Fibroblast of skin of left quadriceps (primary cell): ENCODE data around the gene PGBD1.
"Not testable (repeated sequence)": the region's sequence is repeated elsewhere in the genome, so short reads cannot be mapped to it uniquely, and the experiment has no call there.

Experiments used
- DNase-seq, 2 experiments: peaks; one replicate each; pipeline ENCODE4 v3.0.0-alpha.2; 2013; ENCODE audit warnings: low read depth in 2 of 2

Gene PGBD1

GRCh38 chr6:28267695-28268059, 13.7 kb upstream of the PGBD1 start:
- no peak for DNase-seq

- peak; percentile 53 for DNase-seq
Measured at GRCh38 chr6:28269492-28269891, 11.9 kb upstream of the PGBD1 start.

DNA sequence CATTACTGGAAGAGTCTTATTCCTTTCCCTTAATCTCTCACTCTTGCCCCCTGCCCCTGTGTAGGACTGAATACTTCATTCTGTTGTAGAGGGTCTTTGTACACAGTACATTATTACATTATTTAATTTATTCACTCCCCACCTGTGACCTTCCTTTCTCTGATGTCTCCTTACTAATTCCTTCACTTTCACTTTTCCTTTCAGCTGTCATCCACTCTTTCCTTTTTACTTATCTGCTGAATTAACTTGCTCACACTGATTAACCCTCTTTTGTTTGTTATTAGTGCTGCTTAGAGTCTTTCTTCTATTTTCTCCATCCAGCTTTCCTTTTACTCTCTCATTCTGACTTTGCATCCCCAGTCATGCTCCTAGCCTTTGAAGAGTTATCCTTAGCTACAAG, 6.5 kb upstream of the PGBD1 start:
- DNase-seq, result no peak

- DNase-seq, result no peak
Measured at GRCh38 chr6:28277746-28278145, 3.6 kb upstream of the PGBD1 start.

DNA sequence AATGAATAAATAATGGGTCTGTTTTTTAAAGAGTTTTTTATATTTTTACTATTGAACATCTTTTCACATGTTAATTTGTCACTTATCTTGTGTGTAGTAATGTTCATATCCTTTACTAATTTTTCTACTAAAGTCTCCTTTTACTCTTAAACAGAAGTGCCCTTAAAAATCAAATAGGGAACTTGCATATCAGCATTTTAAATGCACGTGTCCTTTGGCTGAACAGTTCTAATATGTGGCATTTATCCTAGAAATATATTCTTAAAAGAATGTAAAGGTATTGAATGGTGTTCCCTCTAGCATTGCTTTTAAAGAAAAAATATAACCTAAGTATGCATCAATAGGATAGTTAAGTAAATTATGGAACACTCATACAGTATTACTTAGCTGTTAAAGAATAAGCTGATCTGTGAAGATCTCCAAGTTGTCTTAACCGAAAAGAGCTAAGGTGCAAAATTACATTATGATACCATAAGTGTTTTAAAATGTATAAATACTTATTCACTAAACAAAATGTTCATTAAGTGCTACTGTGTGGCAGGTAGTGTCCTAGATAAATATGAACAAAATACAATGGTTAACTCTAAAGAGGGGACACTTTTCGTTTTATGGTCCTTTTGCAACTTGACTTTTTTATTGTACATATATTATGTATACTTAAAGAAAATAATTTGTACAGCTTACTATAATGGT, 631 bp upstream of the PGBD1 start:
- no peak for DNase-seq

GRCh38 chr6:28282926-28283325, 1.6 kb downstream of the PGBD1 start:
- DNase-seq, result no peak

GRCh38 chr6:28291573-28291972, 10.2 kb downstream of the PGBD1 start:
- no peak for DNase-seq

DNA sequence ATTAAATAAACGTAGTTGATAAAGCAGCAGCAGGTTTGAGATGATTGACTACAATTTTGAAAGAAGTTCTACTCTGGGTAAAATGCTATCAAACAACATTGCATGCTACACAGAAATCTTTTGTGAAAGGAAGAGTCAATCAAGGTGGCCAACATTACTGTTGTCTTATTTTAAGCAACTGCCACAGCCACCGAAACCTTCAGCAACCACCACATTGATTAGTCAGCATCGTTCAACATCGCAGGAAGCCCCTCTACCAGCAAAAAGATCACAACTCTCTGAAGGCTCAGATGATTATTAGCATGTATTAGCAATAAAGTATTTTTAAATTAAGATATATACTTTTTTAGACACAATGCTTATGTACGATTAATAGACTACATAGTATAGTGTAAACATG, 14.0 kb downstream of the PGBD1 start:
- DNase-seq, result no peak

DNA sequence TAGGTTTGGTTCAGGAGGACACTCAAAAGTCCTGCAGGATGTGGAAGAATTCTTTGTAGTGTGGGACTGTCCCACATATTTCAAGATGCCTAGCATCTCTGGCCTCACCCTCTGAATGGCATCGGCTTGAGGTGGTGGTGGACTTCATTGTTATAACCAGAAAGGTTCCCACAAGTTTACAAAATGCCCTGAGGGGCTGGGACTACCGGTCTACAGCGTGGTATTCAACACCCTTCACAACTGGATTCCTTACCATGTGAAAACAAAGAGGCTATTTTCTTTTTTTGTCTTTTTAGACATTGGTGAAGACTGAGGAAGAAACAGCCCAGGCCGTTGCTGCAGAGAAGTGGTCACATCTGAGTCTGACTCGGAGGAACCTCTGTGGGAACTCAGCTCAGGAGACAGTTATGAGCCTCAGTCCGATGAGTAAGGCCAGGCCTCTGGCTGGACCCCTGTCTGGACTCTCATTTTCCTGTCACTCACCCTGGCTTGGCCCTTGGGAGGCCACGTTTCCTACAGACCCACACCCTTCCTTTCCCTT, 15.2 kb downstream of the PGBD1 start:
- DNase-seq, result no peak

DNA sequence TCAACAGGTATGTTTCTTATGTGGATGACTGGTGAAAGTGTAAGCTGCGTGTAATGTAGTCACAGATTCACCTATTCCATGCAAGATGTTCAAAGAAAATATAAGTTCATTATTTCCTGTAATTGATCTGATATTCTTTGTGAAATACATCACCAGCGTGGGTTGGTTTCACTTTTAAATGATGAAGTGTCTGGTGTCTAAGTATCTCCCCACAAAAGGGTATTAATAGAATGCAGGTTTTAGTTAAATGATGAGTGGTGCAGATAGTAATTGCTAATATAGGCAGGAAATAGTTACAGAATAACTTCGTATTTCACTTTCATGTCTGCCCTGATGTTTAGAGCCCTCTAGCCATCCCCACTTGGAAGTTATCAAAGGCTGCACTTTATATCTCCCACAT, 22.2 kb downstream of the PGBD1 start:
- no peak for DNase-seq

DNA sequence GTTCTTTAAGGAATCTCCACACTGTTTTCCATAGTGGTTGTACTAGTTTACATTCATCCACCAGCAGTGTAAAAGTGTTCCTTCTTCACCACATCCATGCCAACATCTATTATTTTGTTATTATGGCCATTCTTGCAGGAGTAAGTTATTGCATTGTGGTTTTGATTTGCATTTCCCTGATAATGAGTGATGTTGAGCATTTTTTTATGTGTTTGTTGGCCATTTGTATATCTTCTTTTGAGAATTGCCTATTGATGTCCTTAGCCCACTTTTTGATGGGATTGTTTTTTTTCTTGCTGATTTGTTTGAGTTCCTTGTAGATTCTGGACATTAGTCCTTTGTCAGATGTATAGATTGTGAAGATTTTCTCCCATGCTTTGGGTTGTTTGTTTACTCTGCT, 25.0 kb downstream of the PGBD1 start:
- DNase-seq, result not testable (repeated sequence)

- DNase-seq, result no peak
Measured at GRCh38 chr6:28311139-28311823, 29.9 kb downstream of the PGBD1 start.

GRCh38 chr6:28312939-28313338, 31.6 kb downstream of the PGBD1 start:
- DNase-seq, result no peak

- DNase-seq, result no peak
Measured at GRCh38 chr6:28315628-28316027, 34.3 kb downstream of the PGBD1 start.

DNA sequence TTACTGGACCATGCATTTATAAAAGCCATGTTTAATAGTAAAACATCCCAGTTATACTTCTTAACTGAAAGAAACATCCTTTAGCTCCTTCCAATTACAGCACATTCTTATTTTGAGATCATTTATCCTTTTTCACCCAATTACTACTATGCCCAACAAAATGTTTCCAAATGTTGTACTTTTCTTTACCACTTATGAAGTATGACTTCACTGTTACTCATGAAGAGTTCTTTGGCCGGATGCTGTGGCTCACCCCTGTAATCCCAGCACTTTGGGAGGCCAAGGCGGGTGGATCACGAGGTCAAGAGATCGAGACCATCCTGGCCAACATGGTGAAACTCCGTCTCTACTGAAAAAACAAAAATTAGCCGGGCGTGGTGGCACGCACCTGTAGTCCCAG, 36.5 kb downstream of the PGBD1 start:
- not testable (repeated sequence) for DNase-seq

DNA sequence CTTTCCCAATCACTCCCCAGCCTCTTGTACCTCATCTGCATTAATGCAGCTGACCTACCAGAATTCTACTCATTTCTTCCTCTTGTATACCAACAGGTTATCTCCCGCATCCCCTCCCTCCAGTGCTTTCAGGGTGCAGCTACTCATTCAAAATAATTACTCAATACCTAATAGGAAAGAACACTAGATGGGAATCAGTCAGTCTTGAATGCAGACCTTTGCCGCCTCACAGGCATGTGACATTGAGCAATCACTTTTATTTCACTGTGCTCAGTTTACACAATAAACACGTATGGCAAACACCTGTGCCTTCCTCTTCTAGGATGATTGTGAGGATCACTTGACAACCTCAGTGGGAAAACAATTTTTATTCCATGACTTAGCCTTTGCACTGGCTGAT, 41.3 kb downstream of the PGBD1 start:
- no peak for DNase-seq

DNA sequence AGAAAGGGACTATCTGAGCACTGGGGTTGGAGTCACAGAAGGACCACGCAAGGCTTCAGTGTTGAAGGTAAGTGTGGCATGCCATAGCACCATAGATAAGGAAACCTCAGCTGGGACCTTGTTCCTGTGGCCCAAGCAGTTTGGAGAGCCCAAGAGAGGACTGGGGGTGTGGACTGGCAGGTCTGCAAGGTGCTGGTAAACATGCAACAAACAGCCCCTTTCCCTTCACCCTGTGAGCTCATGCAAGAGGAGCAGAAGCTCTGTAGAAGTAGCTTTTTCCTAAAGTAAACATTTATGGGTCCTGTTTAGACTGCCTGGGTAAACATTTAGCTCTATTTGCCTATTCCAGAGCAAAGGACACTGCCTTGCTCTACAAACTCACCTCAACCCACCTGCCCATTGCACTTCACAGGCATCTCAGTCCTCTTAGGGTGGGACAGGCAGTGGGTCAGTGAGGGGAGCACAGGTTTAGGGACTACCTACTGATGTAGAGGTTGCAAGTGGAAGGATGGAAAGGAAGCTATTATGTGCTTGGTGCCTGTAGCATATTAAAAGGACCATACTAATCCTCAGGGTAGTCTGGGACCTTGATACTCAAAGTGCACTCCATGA, 42.5 kb downstream of the PGBD1 start:
- no peak for DNase-seq

GRCh38 chr6:28326371-28326948, 45.1 kb downstream of the PGBD1 start:
- DNase-seq, result no peak

DNA sequence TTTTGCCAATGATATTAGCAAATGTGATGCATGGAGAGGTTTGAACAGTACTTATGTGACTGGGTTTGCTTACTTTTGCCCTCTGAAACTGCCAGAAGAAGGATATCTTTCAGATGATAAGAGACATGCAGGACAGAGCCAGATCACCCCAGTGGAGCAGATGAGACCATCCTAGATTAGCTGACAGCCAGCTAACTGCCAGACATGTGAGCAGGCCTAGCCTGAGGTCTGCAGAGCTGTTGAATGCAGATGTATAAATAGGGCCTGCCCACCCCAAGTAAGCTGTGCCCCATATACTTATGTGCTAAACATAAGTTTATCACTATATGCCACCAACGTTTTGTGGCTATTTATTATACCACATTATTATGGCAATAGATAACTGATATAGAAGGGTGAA, 48.7 kb downstream of the PGBD1 start:
- no peak for DNase-seq

DNA sequence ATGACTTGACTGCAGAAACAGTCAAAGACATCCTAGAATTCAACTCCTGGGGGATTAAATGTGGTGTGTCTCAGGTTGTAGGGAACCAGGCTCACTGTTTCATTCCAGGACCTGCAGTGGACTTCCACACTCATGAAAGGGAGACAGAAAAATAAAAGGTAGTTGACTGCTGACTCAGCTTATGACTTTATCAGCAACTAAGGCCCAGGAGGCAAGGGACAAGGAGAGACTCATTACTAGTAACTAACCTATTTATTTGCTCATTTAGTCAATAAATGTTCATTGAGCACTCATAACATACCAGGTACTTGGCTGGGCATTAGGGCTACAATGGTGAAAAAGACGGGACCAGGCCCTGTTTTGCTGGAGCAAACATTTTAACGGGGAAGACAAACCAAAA, 51.7 kb downstream of the PGBD1 start:
- DNase-seq, result no peak

DNA sequence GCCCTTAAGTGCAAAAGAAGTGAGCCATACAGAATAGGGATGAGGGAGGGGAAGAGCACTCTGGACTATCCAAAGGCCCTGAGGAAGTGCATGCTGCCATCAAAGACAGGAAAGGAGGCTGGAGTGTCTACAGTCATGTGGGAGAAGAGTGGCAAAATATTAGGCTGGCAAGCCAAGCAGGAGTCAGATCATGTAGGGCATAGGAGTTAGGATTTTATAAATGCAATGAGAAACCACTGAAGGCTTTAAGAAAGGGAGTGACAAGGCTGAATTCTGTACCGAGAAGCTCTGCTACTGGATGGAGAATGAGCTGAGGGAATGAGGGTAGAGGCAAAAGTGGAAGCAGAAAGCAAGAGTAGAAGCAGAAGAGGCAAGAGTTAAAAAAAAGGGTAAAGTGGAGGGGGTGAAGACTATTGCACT, 52.2 kb downstream of the PGBD1 start:
- DNase-seq, result no peak

GRCh38 chr6:28334286-28335039, 53.1 kb downstream of the PGBD1 start:
- DNase-seq, result no peak
